IPS DF 4.7 (cell line): Measurements from ENCODE around the gene DEAF1.
"Not testable (repeated sequence)": the region's sequence is repeated elsewhere in the genome, so short reads cannot be mapped to it uniquely, and the experiment has no call there.

ENCODE experiments used
- DNase-seq: peaks from one replicate; pipeline ENCODE4 v3.0.0-alpha.2; 2013; ENCODE audit warnings: low spot score; ENCODE audit errors: extremely low read depth

Gene DEAF1

GRCh38 chr11:647672-648158, 47.3 kb downstream of the DEAF1 start:
- DNase-seq, result not testable (repeated sequence)

DNA sequence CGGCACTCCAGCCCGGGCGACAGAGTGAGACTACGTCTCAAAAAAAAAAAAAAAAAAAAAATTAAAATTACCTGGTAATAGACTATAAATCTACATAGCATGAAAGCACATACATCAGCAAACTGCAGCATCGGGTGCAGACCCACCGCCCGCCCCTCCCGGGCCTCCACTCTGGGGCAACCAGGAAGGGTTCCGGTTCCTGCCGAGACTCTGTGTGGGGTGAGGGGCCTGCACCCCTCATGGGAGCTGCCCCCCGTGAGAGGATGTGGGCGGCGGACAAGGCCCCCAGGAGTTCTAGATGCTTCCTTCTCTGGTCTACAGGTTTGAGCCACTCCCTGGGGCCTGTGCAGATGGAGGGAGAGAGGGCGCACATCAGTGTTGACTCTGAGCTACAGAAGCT, 48.8 kb downstream of the DEAF1 start:
- no peak for DNase-seq

- no peak for DNase-seq
Observed at GRCh38 chr11:645536-645935, 49.5 kb downstream of the DEAF1 start.

- no peak for DNase-seq
Observed at GRCh38 chr11:643849-644738, 50.9 kb downstream of the DEAF1 start.

- DNase-seq, result no peak
Observed at GRCh38 chr11:643366-643765, 51.7 kb downstream of the DEAF1 start.

DNA sequence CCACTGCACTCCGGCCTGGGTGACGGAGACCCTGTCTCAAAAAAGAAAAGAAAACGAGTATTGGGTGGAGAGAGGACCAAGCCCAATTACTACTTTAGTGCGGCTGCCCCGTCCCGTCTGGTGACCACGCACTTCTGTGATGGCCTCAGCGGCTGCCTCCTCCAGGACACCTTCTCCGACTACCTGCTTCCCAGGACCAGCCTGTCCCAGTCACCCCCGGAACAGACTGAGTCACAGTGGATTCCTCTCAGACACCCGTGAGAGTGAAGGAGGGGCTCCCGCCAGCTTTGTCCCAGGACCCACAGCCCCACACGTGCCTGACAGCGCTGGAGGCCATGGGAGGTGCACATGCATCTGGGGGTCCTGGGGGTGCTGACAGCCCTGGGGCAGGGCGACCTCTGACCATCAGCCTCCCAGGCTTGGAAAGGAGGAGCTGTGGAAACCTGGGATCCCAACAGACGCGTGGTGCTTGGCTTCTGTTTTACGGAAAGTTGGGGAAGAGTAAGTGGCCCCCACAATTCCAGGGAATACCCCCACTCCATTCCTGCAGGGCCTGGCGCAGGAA, 53.1 kb downstream of the DEAF1 start:
- DNase-seq, result no peak

GRCh38 chr11:640021-640706, 54.9 kb downstream of the DEAF1 start:
- no peak for DNase-seq

- DNase-seq, result no peak
Observed at GRCh38 chr11:639332-639955, 55.6 kb downstream of the DEAF1 start.

GRCh38 chr11:638631-639331, 56.2 kb downstream of the DEAF1 start:
- DNase-seq, result no peak

DNA sequence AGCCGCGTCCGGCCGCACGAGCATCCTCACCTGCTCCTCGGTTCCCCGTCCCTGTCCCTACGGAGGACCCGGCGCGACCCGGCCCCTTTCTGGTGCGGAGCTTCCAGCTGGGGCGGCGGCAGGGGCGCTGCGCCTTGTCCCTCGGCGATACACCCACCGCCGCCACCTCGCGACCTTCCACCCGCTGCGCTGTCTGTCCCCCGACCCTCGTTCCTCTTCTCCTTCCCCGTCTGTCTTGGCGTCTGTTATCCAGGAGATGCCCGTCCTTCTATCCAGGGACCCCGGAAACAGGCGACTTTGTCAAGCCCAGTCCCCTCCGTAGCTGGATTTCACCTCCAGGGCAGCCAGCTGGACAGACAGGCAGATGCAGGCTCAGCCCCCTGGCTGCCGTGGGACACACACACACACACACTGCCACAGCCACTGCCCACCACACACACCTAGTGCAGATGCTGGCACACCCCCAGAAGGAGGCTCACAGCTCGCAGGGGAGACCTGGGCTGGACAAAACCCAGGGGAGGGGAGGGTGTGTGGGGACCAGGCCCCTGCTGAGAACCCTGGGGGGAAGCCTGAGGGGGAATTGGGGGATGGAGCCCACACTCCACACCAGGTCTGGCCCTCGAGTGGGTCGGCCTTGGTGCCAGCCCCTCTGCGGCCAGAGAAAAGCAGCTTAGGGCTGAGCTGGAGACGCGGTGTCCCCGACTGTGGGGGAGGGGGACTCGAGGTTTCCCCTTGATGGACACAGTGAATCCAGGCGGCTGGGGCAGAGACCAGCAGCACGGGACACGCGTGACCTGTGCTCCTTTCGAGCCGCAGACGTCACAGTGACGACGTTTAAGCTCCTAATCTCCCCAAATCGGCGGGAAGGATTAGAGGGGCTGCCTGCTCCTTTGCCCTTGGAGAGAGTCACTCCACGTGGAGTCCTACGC, 57.2 kb downstream of the DEAF1 start:
- no peak for DNase-seq

GRCh38 chr11:637333-637592, 57.8 kb downstream of the DEAF1 start:
- DNase-seq, result no peak

- DNase-seq, result no peak
Observed at GRCh38 chr11:636511-637332, 58.3 kb downstream of the DEAF1 start, which contains the start of gene DRD4. DRD4 (plus strand) TSS chr11:637269; CDS start chr11:637305, 36 bp downstream.

DNA sequence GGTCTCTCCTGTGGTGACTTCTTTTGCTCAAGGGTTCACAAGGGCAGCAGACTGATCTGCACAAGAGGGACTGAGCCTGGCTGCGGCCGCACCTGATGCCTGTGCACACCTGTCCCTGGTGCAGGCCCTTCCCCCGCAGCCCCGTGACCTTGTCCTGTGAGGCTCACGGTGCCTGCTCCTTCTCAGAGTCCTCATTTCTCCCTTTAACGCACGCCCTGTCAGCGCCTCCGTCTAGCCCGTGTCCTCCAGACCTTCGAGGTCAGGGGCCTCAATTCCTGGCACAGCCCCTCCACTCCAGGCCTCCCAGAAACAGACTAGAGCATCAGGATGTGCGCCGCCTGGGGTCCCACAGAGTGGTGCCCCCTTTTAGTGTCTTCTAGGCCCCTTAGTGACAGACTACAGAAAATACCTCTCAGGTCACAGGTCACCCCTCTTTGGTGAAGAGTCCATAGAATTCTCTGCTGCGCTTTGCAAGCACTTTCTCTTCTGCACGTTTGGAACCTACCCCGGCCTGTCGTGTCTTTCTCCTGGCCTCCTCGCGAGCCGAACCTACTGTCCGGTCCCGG, 59.0 kb downstream of the DEAF1 start:
- no peak for DNase-seq

DNA sequence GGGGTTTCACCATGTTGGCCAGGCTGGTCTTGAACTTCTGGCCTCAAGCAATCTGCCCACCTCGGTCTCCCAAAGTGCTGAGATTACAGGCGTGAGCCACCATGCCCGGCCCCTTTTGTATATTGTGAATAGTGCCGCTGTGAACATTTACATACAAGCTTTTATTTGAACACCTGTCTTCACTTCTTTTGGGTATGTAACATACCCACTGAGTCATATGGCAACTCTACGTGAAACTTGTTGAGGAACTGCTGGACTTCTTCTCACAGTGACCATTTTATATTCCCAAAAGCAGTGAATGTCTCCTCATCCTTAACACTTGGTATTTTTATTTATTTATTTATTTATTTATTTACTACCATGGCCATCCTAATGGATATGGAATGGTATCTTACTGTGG, 64.2 kb downstream of the DEAF1 start:
- DNase-seq, result no peak

- no peak for DNase-seq
Observed at GRCh38 chr11:629237-629583, 65.8 kb downstream of the DEAF1 start.

DNA sequence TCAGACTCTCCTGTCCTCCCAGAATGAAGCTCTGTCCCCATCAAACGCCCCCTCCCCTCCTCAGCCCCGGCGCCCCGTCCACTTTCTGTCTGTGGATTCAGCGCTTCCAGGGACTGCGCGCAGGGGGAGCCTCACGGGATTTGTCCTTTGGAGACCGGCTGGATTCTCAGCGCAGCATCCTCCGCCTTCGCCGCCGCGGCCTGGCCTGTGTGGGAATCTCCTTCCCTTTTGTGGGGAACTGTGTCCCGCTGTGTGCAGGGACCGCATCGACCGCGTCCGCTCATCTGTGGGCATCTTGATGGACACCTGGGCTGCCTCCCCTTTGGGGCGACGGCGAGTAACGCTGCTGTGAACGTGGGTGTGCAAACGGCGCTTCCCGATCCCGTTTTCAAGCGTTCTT, 67.0 kb downstream of the DEAF1 start:
- no peak for DNase-seq

DNA sequence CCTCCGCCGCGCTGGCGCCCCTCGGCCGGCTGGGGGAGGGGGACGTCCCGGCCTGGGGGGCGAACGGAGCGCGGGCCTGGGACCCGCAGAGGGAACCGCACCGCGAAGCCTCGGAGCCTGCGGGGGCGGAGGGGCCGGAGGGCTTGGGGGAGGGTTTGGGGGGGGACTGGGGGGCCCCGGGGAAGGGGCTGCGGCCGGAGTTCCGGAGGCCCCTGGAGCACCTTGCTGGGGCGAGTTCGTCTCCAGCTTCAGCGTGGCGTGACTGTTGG, 67.8 kb downstream of the DEAF1 start:
- no peak for DNase-seq

DNA sequence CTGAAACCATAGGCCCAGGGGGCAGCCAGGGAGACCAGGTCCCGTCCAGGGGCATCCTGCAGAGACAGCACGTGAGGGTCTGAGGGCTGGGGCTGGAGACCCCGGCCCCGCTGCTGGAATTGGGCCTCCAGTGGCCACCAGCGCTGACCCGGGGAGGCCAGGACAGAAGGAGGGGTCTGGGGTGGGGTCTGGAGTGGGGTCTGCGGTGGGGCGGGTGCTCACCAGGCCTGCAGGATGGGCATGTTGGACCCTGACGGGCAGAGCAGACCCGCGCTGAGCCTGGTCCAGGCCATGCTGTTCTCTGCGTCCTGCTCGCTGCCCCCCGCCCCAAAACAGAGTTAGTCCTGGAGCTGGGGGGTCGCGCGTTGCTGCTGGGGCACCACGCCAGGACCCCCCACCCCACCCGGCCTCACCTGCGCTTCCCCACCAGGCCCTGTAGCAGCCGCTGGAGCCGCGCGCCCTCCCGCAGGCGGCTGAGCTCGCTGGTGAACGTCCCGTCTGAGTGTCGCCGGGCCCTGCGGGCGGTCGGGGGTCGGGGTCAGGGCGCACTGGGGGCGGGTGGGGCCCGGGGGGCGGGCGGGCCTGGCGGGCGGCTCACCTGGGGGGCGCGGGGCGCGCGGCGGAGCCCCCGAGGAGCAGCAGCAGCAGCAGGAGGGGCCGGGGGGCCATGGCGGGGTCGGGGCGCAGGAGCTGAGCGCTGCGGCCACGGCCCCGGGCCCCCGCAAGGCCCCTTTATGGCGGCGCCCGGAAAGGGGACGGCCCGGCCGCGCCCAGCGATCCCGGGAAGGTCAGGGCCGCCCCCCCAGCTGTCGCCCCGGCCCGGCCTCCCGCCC, 68.3 kb downstream of the DEAF1 start, which contains the start of gene SCT:
Gene SCT, minus strand, starts transcription at position 707 of the 833 bp plus-strand sequence. Its CDS starts 38 bp downstream, at position 669.
- DNase-seq, result no peak
